C4-2B (cell line): ENCODE results near the gene PTK7.

Experiments
- ZFX ChIP-seq: fragments of 450-650 bp; IDR thresholded peaks from 2 replicates; pipeline ENCODE4 v1.6.1; 2017
- TF ChIP-seq, protein P1 (sequence below): fragments of 450-650 bp; conservative IDR thresholded peaks from 2 replicates; pipeline ENCODE4 v1.5.1; 2017; ENCODE audit warnings: mild to moderate bottlenecking

DNA sequence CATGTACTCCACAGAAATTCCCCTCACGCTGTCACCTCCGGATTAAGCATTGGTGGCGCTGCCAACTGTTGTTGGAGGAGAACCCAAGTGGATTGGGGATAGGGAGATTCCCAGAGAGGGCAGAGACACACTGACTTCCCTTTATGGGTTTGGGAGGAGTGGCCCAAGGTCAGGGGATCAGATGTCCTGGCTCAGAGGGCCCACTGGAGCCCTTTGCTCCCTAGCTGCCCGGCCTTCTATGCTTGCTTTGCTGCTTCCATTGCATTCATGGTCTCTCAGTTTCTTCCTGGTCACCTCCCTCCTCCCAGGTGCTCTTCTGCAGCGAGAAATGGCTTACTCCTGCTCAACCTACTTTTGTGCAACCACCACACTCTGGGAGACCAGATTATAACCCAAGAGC lies 120.2 kb downstream of the PTK7 start:
- TF ChIP-seq, protein P1, sequence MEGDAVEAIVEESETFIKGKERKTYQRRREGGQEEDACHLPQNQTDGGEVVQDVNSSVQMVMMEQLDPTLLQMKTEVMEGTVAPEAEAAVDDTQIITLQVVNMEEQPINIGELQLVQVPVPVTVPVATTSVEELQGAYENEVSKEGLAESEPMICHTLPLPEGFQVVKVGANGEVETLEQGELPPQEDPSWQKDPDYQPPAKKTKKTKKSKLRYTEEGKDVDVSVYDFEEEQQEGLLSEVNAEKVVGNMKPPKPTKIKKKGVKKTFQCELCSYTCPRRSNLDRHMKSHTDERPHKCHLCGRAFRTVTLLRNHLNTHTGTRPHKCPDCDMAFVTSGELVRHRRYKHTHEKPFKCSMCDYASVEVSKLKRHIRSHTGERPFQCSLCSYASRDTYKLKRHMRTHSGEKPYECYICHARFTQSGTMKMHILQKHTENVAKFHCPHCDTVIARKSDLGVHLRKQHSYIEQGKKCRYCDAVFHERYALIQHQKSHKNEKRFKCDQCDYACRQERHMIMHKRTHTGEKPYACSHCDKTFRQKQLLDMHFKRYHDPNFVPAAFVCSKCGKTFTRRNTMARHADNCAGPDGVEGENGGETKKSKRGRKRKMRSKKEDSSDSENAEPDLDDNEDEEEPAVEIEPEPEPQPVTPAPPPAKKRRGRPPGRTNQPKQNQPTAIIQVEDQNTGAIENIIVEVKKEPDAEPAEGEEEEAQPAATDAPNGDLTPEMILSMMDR: no peak
- TF ChIP-seq ZFX: no peak
